ENCODE measurements around the gene S100A12. TPM values are rescaled to one million over a fixed set of nuclear protein-coding genes. Genes with fewer than 3 reads are reported as not detected.

Gene S100A12
- total RNA-seq, 1 experiment from 2014 or later, result not detected

DNA sequence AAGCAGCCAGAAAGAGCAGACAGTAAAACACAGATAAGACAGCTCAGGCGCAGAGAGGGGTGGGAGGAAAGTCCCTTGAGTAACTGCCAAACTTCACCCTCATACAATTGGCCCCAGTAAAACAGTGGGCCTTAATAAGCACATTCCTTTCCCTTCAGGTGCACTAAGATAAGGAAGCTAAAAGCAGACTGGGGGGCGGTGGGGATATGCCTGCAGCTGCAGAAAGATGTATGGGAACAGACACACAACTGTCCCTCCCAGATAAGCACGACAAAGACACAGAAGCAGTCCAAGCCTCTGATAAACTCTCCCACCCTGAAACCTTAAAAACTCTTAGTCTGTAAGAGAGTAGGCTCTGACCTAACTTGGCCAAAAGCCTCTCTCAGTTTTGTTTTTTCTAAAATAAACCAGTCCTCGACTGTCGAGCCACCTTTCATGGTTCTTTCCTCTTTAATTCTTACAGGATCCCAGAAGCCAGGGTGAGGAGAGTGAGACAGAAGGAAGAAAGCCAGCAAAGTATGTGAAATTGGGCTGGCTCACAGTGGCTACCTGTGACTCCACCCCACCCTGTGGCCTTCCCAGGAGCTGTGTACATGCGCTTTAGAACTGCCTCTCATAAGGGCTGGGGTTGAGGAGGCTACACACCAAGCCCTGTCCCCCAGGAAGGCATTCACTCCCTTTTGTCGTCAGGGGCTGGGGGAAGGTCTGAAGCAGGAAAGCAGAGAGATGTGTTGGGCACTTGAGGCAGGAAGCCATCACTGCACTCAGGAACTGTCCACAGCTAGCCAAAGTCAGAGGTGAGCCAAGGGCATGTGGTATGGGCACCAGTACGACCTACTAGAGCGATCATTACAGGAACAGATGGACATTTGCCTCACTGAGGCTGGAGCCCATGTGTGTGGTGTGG is 31.4 kb downstream of the S100A12 start:
- no TSS peak for BruUV-seq (replicated peaks)
- Histone ChIP-seq H4K20me1 (ENCODE audit: insufficient read depth) (no peaks in the 10 kb centered on the region), H3K27ac (no peak overlapping the region), H2AFZ (no peak overlapping the region), H3K27me3 (ENCODE audit: insufficient read depth, low read depth) (peaks cover 50% of the 10 kb centered on the region), H3K4me1 (replicated peaks; ENCODE audit: insufficient read depth) (no peaks in the 10 kb centered on the region), H3K79me2 (ENCODE audit: low read depth) (no peaks in the 10 kb centered on the region), H3F3A (ENCODE audit: insufficient read depth, low read depth) (no peaks in the 10 kb centered on the region), H3K4me2 (no peak overlapping the region), H3K9me3 (ENCODE audit: insufficient read depth, low read depth) (no peaks in the 10 kb centered on the region), H3K4me3 (no peak overlapping the region), H3K36me3 (ENCODE audit: low read depth) (no peaks in the 10 kb centered on the region), H3K9me2 (ENCODE audit: insufficient read depth) (no peaks in the 10 kb centered on the region)
- TF ChIP-seq CTCF (conservative IDR thresholded peaks at IDR 0.05), result no peak
- TF ChIP-seq EZH2 (IDR thresholded peaks at IDR 0.05; ENCODE audit: low read depth), result no peak
- CTCF ChIA-PET, result no interaction called here
- POLR2A ChIA-PET (ENCODE audit: unreplicated experiment), result no interaction called here
- DNase-seq, result no peak
- intact Hi-C loops (cut with micrococcal nuclease; ENCODE audit: unreplicated experiment), result no loop called here

DNA sequence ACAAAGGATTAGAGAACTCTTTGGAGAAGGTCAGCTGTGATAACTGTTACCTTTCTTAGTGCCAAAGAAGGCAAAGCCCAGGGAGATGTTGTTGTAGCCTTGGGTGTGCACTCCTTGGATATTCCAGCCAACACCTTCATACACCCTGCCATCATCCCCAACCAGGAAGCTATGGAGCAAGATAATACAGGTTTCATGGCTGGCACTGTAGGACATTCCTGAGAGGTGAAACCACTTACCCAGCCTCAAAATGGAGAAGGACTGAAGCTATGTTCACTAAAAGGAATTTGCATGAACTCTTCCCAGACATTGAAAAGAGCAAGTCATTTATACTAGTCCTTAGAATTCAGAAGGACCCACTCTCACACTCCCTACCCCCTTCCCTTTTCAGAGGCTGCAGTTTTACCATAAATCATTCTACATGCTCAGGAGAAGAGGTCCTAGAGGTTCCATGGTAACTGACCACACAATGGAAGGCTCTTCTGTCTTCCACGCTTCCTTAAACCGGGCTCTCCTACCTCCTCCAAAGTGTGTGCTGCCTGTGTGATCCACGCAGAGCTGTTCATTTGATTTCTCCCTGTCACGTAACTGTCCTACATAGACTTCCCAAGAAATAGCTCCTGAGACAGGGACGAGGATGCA is 32.3 kb downstream of the S100A12 start:
- DNase-seq, result peak in 1 of 2 experiments; percentile 53

GRCh38 chr1:153342178-153342577 is 33.2 kb downstream of the S100A12 start:
- Histone ChIP-seq H3K27ac (no peak overlapping the region), H4K20me1 (ENCODE audit: insufficient read depth) (no peaks in the 10 kb centered on the region), H3F3A (ENCODE audit: insufficient read depth, low read depth) (no peaks in the 10 kb centered on the region), H3K27me3 (ENCODE audit: insufficient read depth, low read depth) (peaks cover 69% of the 10 kb centered on the region), H3K36me3 (ENCODE audit: low read depth) (no peaks in the 10 kb centered on the region), H2AFZ (no peak overlapping the region), H3K9me2 (ENCODE audit: insufficient read depth) (no peaks in the 10 kb centered on the region), H3K4me1 (replicated peaks; ENCODE audit: insufficient read depth) (no peaks in the 10 kb centered on the region), H3K9me3 (ENCODE audit: insufficient read depth, low read depth) (no peaks in the 10 kb centered on the region), H3K79me2 (ENCODE audit: low read depth) (no peaks in the 10 kb centered on the region), H3K4me3 (no peak overlapping the region), H3K4me2 (no peak overlapping the region)
- TF ChIP-seq EZH2 (IDR thresholded peaks at IDR 0.05; ENCODE audit: low read depth), result no peak
- CTCF ChIA-PET, result no interaction called here
- BruUV-seq (replicated peaks), result no TSS peak
- DNase-seq, result no peak
- POLR2A ChIA-PET (ENCODE audit: unreplicated experiment), result no interaction called here
- intact Hi-C loops (cut with micrococcal nuclease; ENCODE audit: unreplicated experiment), result no loop called here

More for the DNA sequence above, 32.3 kb downstream of the S100A12 start:
- Histone ChIP-seq H3K4me2 (no peak overlapping the region), H2AFZ (no peak overlapping the region), H3K9me2 (ENCODE audit: insufficient read depth) (no peaks in the 10 kb centered on the region), H3K36me3 (ENCODE audit: low read depth) (no peaks in the 10 kb centered on the region), H3K79me2 (ENCODE audit: low read depth) (no peaks in the 10 kb centered on the region), H3K27ac (no peak overlapping the region), H3K4me1 (replicated peaks; ENCODE audit: insufficient read depth) (no peaks in the 10 kb centered on the region), H3K9me3 (ENCODE audit: insufficient read depth, low read depth) (no peaks in the 10 kb centered on the region), H4K20me1 (ENCODE audit: insufficient read depth) (no peaks in the 10 kb centered on the region), H3F3A (ENCODE audit: insufficient read depth, low read depth) (no peaks in the 10 kb centered on the region), H3K4me3 (no peak overlapping the region), H3K27me3 (ENCODE audit: insufficient read depth, low read depth) (peaks cover 59% of the 10 kb centered on the region)
- TF ChIP-seq EZH2 (IDR thresholded peaks at IDR 0.05; ENCODE audit: low read depth) (no peak), CTCF (conservative IDR thresholded peaks at IDR 0.05) (no peak)
- intact Hi-C loops (cut with micrococcal nuclease; ENCODE audit: unreplicated experiment), result no loop called here
- ChIA-PET POLR2A (ENCODE audit: unreplicated experiment) (no interaction called here), CTCF (no interaction called here)
- no TSS peak for BruUV-seq (replicated peaks)
